Measurements from ENCODE around the gene AXIN1. TPM values are rescaled to one million over a fixed set of nuclear protein-coding genes. Genes with fewer than 3 reads are reported as not detected.

Gene AXIN1
- total RNA-seq, 1 donor from 2014 or later, result 49.0 TPM

- Histone ChIP-seq H3K27me3 (ENCODE audit: control insufficient read depth, insufficient read depth, low read length) (no peaks in the 10 kb centered on the region), H3K36me3 (ENCODE audit: control insufficient read depth, insufficient read depth, low read length) (peaks cover 27% of the 10 kb centered on the region), H3K4me3 (ENCODE audit: low read depth, low read length) (no peak overlapping the region)
- no peak for FAIRE-seq
- TF ChIP-seq, protein P1, sequence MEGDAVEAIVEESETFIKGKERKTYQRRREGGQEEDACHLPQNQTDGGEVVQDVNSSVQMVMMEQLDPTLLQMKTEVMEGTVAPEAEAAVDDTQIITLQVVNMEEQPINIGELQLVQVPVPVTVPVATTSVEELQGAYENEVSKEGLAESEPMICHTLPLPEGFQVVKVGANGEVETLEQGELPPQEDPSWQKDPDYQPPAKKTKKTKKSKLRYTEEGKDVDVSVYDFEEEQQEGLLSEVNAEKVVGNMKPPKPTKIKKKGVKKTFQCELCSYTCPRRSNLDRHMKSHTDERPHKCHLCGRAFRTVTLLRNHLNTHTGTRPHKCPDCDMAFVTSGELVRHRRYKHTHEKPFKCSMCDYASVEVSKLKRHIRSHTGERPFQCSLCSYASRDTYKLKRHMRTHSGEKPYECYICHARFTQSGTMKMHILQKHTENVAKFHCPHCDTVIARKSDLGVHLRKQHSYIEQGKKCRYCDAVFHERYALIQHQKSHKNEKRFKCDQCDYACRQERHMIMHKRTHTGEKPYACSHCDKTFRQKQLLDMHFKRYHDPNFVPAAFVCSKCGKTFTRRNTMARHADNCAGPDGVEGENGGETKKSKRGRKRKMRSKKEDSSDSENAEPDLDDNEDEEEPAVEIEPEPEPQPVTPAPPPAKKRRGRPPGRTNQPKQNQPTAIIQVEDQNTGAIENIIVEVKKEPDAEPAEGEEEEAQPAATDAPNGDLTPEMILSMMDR (IDR thresholded peaks at IDR 0.05; ENCODE audit: insufficient read depth, low read length, severe bottlenecking), result no peak
- DNase-seq (ENCODE audit: low read depth), result no peak
Observed at GRCh38 chr16:320206-320605, 32.3 kb downstream of the AXIN1 start.

DNA sequence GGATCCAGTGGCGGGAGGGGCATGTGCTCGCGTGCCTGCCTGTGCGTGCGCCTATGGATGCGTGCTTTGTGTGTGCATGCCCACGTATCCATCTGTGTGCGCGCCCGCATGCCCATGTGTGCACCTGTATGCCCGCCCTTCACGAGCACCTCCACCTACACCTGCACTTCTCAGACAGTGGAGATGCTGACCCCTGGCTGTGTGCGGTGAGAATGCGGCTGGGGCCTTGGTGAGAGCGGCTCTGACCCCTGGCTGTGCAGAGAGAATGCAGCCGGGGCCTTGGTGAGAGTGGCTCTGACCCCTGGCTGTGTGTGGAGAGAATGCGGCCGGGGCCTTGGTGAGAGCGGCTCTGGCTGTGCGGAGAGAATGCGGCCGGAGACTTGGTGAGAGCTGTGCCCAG lies 33.9 kb downstream of the AXIN1 start:
- FAIRE-seq (no peak), DNase-seq (ENCODE audit: low read depth) (no peak)
- TF ChIP-seq, protein P1 (IDR thresholded peaks at IDR 0.05; ENCODE audit: insufficient read depth, low read length, severe bottlenecking), result peak; percentile 8
- no peaks in the 10 kb centered on the region for H3K27me3 ChIP-seq (ENCODE audit: control insufficient read depth, insufficient read depth, low read length)
- H3K36me3 ChIP-seq (ENCODE audit: control insufficient read depth, insufficient read depth, low read length), result peaks cover 30% of the 10 kb centered on the region
- H3K4me3 ChIP-seq (ENCODE audit: low read depth, low read length), result no peak overlapping the region

GRCh38 chr16:317583-317982 lies 34.9 kb downstream of the AXIN1 start:
- Histone ChIP-seq H3K4me3 (ENCODE audit: low read depth, low read length) (no peak overlapping the region), H3K27me3 (ENCODE audit: control insufficient read depth, insufficient read depth, low read length) (no peaks in the 10 kb centered on the region), H3K36me3 (ENCODE audit: control insufficient read depth, insufficient read depth, low read length) (peaks cover 36% of the 10 kb centered on the region)
- DNase-seq (ENCODE audit: low read depth) (no peak), FAIRE-seq (no peak)
- TF ChIP-seq, protein P1 (IDR thresholded peaks at IDR 0.05; ENCODE audit: insufficient read depth, low read length, severe bottlenecking), result no peak

GRCh38 chr16:316741-317464 lies 35.6 kb downstream of the AXIN1 start:
- no peak for DNase-seq (ENCODE audit: low read depth)
- no peak overlapping the region for H3K4me3 ChIP-seq (ENCODE audit: low read depth, low read length)
- peaks cover 37% of the 10 kb centered on the region for H3K36me3 ChIP-seq (ENCODE audit: control insufficient read depth, insufficient read depth, low read length)
- no peaks in the 10 kb centered on the region for H3K27me3 ChIP-seq (ENCODE audit: control insufficient read depth, insufficient read depth, low read length)
- TF ChIP-seq, protein P1 (IDR thresholded peaks at IDR 0.05; ENCODE audit: insufficient read depth, low read length, severe bottlenecking), result no peak
- no peak for FAIRE-seq

DNA sequence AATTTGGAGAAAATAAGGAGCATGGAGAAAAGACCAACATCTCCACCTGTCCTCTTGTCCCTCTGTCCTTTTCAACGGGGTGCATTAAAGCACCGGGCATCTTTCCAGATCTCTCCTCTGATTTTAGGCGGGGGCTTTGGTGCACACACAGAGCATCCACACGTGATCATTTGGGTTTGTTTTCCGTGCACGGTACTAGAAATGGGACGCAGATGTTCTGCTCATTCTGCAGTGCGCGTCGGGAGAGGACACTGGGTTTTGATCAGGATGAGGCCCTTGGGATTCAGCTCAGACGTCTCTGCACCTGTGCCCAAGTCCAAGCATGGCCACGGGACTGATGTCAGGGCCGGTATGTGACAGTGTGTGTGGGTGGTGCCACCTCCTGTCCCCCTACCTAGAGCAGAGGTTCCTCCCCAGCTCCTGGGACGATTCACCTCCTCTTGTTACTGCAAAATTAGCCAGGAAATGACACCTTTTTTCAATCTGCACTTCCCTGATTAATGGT lies 37.7 kb downstream of the AXIN1 start:
- Histone ChIP-seq H3K36me3 (ENCODE audit: control insufficient read depth, insufficient read depth, low read length) (peaks cover 38% of the 10 kb centered on the region), H3K27me3 (ENCODE audit: control insufficient read depth, insufficient read depth, low read length) (no peaks in the 10 kb centered on the region), H3K4me3 (ENCODE audit: low read depth, low read length) (no peak overlapping the region)
- DNase-seq (ENCODE audit: low read depth), result no peak
- TF ChIP-seq, protein P1 (IDR thresholded peaks at IDR 0.05; ENCODE audit: insufficient read depth, low read length, severe bottlenecking), result no peak
- FAIRE-seq, result no peak
